Measurements from ENCODE around the gene TENM3.

Gene TENM3

DNA sequence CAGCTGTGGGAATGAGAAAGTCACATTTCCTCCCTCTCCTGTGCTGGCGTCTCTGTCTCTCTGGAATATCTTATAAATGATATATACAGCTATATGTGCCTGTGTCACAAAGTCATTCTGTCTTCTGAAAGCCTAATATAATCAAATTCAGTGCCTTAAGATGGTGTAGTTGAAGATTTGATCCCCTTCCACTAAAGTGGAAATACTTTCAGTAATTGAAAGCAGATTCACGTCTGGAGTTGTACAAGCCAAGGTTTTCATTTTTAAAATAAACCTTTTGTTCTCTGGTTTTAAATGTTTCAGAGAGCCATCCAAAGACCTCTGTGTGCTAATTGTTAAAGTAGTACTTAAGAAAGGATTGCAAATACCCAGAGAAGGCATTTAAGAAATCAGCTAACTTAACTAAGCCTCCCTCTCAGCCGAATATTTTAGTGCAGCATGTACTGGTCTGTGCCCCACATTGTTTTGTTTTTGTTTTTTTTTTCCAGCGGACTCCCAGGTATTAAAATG is 206.8 kb downstream of the TENM3 start:
- CTCF ChIA-PET, result interaction anchor here (0.6 kb wide), 1 partner anchor 457 kb away, joined by 5 read pairs; no protein-coding TSS in a partner anchor

GRCh38 chr4:182451441-182451840 is 208.2 kb downstream of the TENM3 start:
- CTCF ChIA-PET, result no interaction called here
- no peak overlapping the region for H3K27ac ChIP-seq
- POLR2A ChIA-PET (ENCODE audit: low non-redundant PET), result no interaction called here
- DNase-seq (ENCODE audit: low spot score), result no peak
- TF ChIP-seq CTCF (conservative IDR thresholded peaks at IDR 0.05; ENCODE audit: low read depth), result no peak

More for the DNA sequence above, 206.8 kb downstream of the TENM3 start:
- POLR2A ChIA-PET (ENCODE audit: low non-redundant PET), result no interaction called here
- TF ChIP-seq CTCF (conservative IDR thresholded peaks at IDR 0.05; ENCODE audit: low read depth), result no peak
- no peak for DNase-seq (ENCODE audit: low spot score)
- no peak overlapping the region for H3K27ac ChIP-seq

DNA sequence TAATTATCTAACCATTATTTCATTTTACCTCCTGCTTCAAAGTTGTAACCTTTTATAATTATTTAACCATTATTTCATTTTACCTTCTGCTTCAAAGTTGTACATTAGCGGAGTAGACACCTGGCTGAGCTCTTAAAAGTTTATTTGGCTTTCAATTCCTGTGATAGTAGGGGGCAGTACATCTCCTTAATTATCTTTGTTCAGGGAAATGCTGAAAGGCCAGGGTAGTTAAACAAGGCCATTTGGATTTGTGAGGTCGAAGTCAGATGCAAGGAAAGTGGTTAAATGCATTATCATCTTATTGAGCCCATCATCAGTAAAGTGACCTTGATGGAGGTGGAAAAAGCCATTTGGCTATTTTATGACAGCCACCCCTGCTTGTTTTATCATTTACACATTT is 210.6 kb downstream of the TENM3 start:
- H3K27ac ChIP-seq, result no peak overlapping the region
- TF ChIP-seq CTCF (conservative IDR thresholded peaks at IDR 0.05; ENCODE audit: low read depth), result no peak
- no peak for DNase-seq (ENCODE audit: low spot score)
- ChIA-PET POLR2A (ENCODE audit: low non-redundant PET) (no interaction called here), CTCF (interaction anchor here (0.6 kb wide), 2 partner anchors 9 to 352 kb away, joined by 3 read pairs; no protein-coding TSS in a partner anchor)

DNA sequence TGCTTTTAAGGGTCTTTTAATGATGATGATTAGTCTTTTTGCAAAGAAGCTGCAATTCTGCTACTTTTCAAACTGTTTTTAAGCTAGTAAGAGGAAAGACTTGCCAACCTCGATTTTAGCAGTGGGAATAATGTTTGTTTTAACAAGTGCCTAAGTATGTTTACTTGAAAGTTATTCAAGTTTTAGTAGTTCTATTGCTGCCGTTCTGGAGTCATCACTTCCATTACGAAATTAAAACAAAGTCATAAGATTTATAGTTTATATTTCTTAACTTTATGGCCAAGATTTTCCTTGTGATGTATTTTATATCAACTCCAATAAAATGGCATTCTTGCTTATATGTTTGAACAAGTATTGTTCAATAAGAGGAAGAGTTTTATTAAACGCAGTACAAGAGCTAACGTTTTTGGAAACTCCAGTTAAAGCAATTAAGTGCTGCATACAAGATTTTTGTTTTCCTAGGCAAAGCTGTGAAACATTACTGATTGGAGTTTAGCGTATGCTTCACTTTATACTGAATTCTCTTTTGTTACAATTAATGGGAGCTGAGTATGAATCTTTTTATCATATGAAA is 211.3 kb downstream of the TENM3 start:
- no peak for TF ChIP-seq CTCF (conservative IDR thresholded peaks at IDR 0.05; ENCODE audit: low read depth)
- no peak overlapping the region for H3K27ac ChIP-seq
- CTCF ChIA-PET, result interaction anchor here (0.6 kb wide), 1 partner anchor 134 kb away, joined by 3 read pairs; no protein-coding TSS in a partner anchor
- POLR2A ChIA-PET (ENCODE audit: low non-redundant PET), result no interaction called here
- DNase-seq (ENCODE audit: low spot score), result no peak

GRCh38 chr4:182465114-182465513 is 221.9 kb downstream of the TENM3 start:
- no peak for DNase-seq (ENCODE audit: low spot score)
- ChIA-PET POLR2A (ENCODE audit: low non-redundant PET) (no interaction called here), CTCF (no interaction called here)
- no peak for TF ChIP-seq CTCF (conservative IDR thresholded peaks at IDR 0.05; ENCODE audit: low read depth)
- no peak overlapping the region for H3K27ac ChIP-seq

DNA sequence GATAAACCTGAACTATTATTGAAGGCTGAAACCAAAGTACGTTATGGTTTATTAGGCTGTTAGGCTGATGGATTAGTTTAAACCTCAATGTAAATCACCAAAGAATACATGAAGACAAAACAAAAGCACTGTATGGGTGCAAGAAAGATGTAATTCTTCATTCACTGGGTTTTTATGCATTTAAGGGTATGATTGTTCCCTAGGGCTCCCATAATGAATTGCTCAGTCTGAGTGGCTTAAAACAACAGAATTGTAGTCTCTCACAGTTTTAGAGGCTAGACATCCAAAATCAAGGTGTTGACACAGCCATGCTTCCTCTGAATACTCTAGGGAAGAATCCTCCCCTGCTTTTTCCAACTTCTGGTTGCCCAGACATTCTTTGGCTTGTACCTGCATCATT is 222.8 kb downstream of the TENM3 start:
- CTCF ChIA-PET, result no interaction called here
- no peak for DNase-seq (ENCODE audit: low spot score)
- no peak overlapping the region for H3K27ac ChIP-seq
- TF ChIP-seq CTCF (conservative IDR thresholded peaks at IDR 0.05; ENCODE audit: low read depth), result no peak
- POLR2A ChIA-PET (ENCODE audit: low non-redundant PET), result no interaction called here

All from RWPE1 (cell line).